Smooth muscle cell (in vitro differentiated cells): ENCODE data around the gene FHIP1A. TPM values are rescaled to one million over a fixed set of nuclear protein-coding genes. Genes with fewer than 3 reads are reported as not detected.

Experiments
- DNase-seq: peaks from one replicate; lab custom pipeline; 2025; ENCODE audit not compliant: unreplicated experiment; lab: John Stamatoyannopoulos, UW
- H2AFZ ChIP-seq: fragments of 200-600 bp; sonication (generic); 2 replicates; pipeline ENCODE4 v1.6.0; 2016; ENCODE audit warnings: antibody characterized with exemption, low read depth, mild to moderate bottlenecking
- H3F3A ChIP-seq: fragments of 200-600 bp; sonication (generic); 2 replicates; pipeline ENCODE4 v1.6.0; 2017; ENCODE audit warnings: antibody characterized with exemption, low read depth
- H3K27ac ChIP-seq: fragments of 200-600 bp; sonication (generic); 2 replicates; pipeline ENCODE4 v1.5.1; 2016; ENCODE audit warnings: low read depth, mild to moderate bottlenecking
- H3K27me3 ChIP-seq: fragments of 200-600 bp; sonication (generic); 2 replicates; pipeline ENCODE4 v1.6.1; 2016; ENCODE audit warnings: low read depth, mild to moderate bottlenecking
- H3K36me3 ChIP-seq: fragments of 200-600 bp; sonication (generic); 2 replicates; pipeline ENCODE4 v1.5.1; 2016; ENCODE audit warnings: low read depth
- H3K4me1 ChIP-seq: fragments of 200-600 bp; sonication (generic); 2 replicates; pipeline ENCODE4 v1.5.1; 2016; ENCODE audit warnings: low read depth
- H3K4me2 ChIP-seq: fragments of 200-600 bp; sonication (generic); 2 replicates; pipeline ENCODE4 v1.6.0; 2016; ENCODE audit warnings: mild to moderate bottlenecking
- H3K4me3 ChIP-seq: fragments of 200-600 bp; sonication (generic); 2 replicates; pipeline ENCODE4 v1.5.1; 2016; ENCODE audit warnings: mild to moderate bottlenecking
- H3K79me2 ChIP-seq: fragments of 200-600 bp; sonication (generic); 2 replicates; pipeline ENCODE4 v1.6.0; 2016; ENCODE audit warnings: low read depth, mild to moderate bottlenecking
- H3K9ac ChIP-seq: fragments of 200-600 bp; sonication (generic); 2 replicates; pipeline ENCODE4 v1.6.0; 2016; ENCODE audit warnings: low read depth
- H3K9me3 ChIP-seq: fragments of 200-600 bp; sonication (generic); replicated peaks from 2 replicates; pipeline ENCODE4 v1.5.1; 2016; ENCODE audit warnings: low read depth
- H4K20me1 ChIP-seq: fragments of 200-600 bp; sonication (generic); 2 replicates; pipeline ENCODE4 v1.6.0; 2016; ENCODE audit warnings: low read depth
- WGBS: methylation state at CpG from one replicate; pipeline ENCODE4 v1.1.7; 2016; ENCODE audit warnings: low lambda C conversion rate; 5-methylcytosine and 5-hydroxymethylcytosine counted together
- polyA plus RNA-seq: library from polyadenylated mRNA; unstranded; fragments of >200 nt; fragmentation: Nextera tagmentation; extraction: Ambion mirVana; gene quantifications from 2 replicates; pipeline ENCODE4 v1.2.1, GENCODE V29; 2016
- total RNA-seq: library from RNA; depleted of rRNA; stranded (reverse); fragments of >200 nt; gene quantifications from 2 replicates; pipeline ENCODE4 v1.2.3, GENCODE V29; 2014
- TF ChIP-seq, protein P1 (sequence below): fragments of 200-600 bp; sonication (generic); IDR thresholded peaks from 2 replicates; pipeline ENCODE4 v1.5.1; 2017; ENCODE audit warnings: borderline replicate concordance, mild to moderate bottlenecking, antibody characterized with exemption; ENCODE audit not compliant: insufficient read depth, poor library complexity, severe bottlenecking

FHIP1A gene
- total and polyA plus RNA-seq, 2 experiments from 2014 or later: 0.48 to 4.1 TPM

DNA sequence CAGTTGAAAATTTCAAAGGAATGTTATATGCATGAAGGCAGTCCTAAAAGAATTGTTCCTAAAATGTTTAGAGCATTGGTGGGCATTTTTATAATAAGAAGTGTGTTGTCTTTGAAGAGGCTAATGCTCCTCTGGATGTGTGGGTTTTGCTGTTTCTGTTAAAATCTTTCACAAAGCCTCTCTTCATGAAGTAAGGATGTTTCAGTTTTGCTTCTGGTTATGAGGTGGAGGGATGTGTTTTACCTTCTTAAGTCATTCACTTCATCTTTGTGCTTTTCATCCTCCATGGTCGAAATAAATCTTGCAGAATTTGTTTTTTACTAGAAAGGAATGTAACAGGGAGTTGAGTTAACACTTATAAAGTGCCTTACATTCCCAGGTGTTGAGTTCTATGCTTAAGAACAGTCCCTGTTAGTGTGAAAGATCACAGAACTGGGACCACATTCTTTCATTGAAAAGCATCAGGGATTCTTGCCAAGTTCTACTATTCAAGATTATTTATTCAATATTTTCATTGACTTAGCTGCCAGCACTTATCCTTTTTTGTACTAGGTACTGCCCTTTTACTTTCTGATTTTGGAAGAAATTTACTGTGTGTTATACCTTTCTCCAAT, 21.1 kb downstream of the FHIP1A start:
- no peaks in the 10 kb centered on the region for H3K9me3 ChIP-seq
- H3F3A ChIP-seq: no peaks in the 10 kb centered on the region
- H3K27me3 ChIP-seq: no peaks in the 10 kb centered on the region
- no peak overlapping the region for H3K27ac ChIP-seq
- H4K20me1 ChIP-seq: no peaks in the 10 kb centered on the region
- no peak overlapping the region for H3K9ac ChIP-seq
- H3K79me2 ChIP-seq: no peaks in the 10 kb centered on the region
- no peak overlapping the region for H2AFZ ChIP-seq
- TF ChIP-seq, protein P1, sequence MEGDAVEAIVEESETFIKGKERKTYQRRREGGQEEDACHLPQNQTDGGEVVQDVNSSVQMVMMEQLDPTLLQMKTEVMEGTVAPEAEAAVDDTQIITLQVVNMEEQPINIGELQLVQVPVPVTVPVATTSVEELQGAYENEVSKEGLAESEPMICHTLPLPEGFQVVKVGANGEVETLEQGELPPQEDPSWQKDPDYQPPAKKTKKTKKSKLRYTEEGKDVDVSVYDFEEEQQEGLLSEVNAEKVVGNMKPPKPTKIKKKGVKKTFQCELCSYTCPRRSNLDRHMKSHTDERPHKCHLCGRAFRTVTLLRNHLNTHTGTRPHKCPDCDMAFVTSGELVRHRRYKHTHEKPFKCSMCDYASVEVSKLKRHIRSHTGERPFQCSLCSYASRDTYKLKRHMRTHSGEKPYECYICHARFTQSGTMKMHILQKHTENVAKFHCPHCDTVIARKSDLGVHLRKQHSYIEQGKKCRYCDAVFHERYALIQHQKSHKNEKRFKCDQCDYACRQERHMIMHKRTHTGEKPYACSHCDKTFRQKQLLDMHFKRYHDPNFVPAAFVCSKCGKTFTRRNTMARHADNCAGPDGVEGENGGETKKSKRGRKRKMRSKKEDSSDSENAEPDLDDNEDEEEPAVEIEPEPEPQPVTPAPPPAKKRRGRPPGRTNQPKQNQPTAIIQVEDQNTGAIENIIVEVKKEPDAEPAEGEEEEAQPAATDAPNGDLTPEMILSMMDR: no peak
- no peaks in the 10 kb centered on the region for H3K36me3 ChIP-seq
- no peak overlapping the region for H3K4me3 ChIP-seq
- 35% methylated on average over 1 of the region's 1 CpG for WGBS
- no peak for DNase-seq
- peaks cover 18% of the 10 kb centered on the region for H3K4me1 ChIP-seq
- no peak overlapping the region for H3K4me2 ChIP-seq

DNA sequence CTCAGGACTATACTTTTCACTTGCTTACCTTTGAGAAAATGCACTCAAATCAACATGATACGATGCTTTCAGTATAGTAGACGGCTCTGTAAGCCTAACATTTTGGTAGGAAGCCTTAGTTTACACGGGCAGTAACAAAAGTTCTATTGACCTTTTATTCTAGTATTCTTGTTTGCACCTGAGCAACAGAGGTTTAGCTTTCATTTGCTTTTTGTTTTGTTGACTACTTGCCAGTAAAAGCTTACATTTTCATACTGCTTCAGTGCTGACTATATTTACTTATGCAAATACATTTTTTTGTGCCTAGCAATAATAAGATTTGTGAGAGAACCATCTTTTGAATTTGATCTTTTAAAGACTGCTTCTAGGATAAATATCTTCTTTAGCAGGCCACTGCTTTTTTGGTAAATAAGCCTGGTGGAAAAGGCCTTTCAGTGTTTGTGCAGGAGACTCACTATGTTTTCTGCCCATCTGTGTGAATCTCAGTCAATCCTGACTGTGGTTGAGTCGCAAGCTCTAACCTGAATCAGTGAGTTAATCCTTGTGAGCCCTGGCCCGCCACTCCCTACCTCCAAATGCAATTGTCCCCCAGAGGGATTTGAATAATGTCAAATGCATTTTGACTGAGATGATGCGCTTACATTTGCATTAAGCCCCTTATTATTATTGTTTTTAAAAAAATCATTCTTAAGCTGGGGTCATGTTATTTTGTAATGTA, 21.9 kb downstream of the FHIP1A start:
- Histone ChIP-seq H3K36me3 (no peaks in the 10 kb centered on the region), H3K79me2 (no peaks in the 10 kb centered on the region), H3K4me2 (no peak overlapping the region), H3K27ac (no peak overlapping the region), H3K9me3 (no peaks in the 10 kb centered on the region), H4K20me1 (no peaks in the 10 kb centered on the region), H3K27me3 (no peaks in the 10 kb centered on the region), H3K9ac (no peak overlapping the region), H3K4me1 (peaks cover 18% of the 10 kb centered on the region), H3F3A (no peaks in the 10 kb centered on the region), H3K4me3 (no peak overlapping the region), H2AFZ (no peak overlapping the region)
- WGBS: 74% methylated on average over 6 of the region's 6 CpGs
- DNase-seq: no peak
- TF ChIP-seq, protein P1: no peak

DNA sequence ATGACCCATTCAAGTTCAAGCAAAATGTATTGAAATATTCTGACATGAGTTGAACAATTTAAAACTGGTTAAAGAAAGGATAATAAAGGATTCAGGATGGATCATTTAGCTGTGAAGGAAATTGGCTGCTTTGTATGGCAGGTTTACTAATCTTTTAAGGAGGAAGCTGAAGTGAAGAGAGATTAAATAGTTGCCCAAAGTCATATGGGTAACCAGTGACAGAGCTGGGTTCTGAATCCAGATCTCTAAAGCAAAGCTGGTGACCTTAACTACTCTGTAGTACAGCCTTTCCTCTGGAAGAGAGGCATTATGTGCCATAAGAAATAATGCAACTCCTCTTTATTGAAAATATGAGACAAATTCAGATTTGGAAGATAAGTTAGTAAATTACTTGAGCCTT, 22.8 kb downstream of the FHIP1A start:
- TF ChIP-seq, protein P1: no peak
- H3K4me2 ChIP-seq: no peak overlapping the region
- no peak overlapping the region for H2AFZ ChIP-seq
- no peaks in the 10 kb centered on the region for H3K36me3 ChIP-seq
- no peak overlapping the region for H3K4me3 ChIP-seq
- H3K9ac ChIP-seq: no peak overlapping the region
- no peaks in the 10 kb centered on the region for H4K20me1 ChIP-seq
- H3K4me1 ChIP-seq: peaks cover 18% of the 10 kb centered on the region
- no peak overlapping the region for H3K27ac ChIP-seq
- H3K27me3 ChIP-seq: no peaks in the 10 kb centered on the region
- no peaks in the 10 kb centered on the region for H3F3A ChIP-seq
- H3K79me2 ChIP-seq: no peaks in the 10 kb centered on the region
- no peaks in the 10 kb centered on the region for H3K9me3 ChIP-seq
- DNase-seq: no peak

DNA sequence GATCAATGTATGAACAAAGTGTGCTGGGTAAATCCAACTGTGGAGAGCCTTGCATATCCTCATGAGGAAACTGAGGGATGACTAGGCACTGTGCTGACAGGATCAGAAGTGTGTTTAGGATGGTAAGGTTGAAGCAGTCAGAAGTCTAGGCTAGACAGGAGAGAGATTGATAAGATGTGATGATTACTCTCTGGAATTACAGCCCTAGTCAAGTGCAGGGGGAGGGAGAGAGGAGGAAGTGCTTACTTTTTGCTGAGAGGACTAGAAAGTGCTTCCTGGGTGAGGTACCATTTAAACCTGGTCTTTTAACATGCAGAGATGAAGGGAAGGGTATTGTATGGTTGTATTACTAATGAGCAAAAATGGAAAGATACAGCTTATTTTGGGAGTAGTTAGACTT, 23.7 kb downstream of the FHIP1A start:
- no peaks in the 10 kb centered on the region for H3F3A ChIP-seq
- H3K27ac ChIP-seq: no peak overlapping the region
- no peaks in the 10 kb centered on the region for H3K36me3 ChIP-seq
- no peaks in the 10 kb centered on the region for H3K9me3 ChIP-seq
- H3K4me3 ChIP-seq: no peak overlapping the region
- TF ChIP-seq, protein P1: no peak
- no peak overlapping the region for H3K9ac ChIP-seq
- H3K4me1 ChIP-seq: peaks cover 18% of the 10 kb centered on the region
- no peak for DNase-seq
- H3K4me2 ChIP-seq: no peak overlapping the region
- no peak overlapping the region for H2AFZ ChIP-seq
- no peaks in the 10 kb centered on the region for H4K20me1 ChIP-seq
- H3K79me2 ChIP-seq: no peaks in the 10 kb centered on the region
- H3K27me3 ChIP-seq: no peaks in the 10 kb centered on the region
